HG03280 (cell line): ENCODE measurements around the gene LDHAL6B.

ENCODE experiments used
- ATAC-seq: cut with Tn5 transposase; IDR thresholded peaks from one replicate; pipeline ENCODE4 v1.9.1; 2021; ENCODE audit warnings: mild to moderate bottlenecking, moderate library complexity; ENCODE audit not compliant: unreplicated experiment

The LDHAL6B gene

GRCh38 chr15:59176653-59177316, 29.9 kb upstream of the LDHAL6B start:
- ATAC-seq = no peak

GRCh38 chr15:59177317-59177660, 29.4 kb upstream of the LDHAL6B start:
- no peak for ATAC-seq

GRCh38 chr15:59178151-59178695, 28.4 kb upstream of the LDHAL6B start:
- ATAC-seq = no peak

- no peak for ATAC-seq
Observed at GRCh38 chr15:59179717-59180116, 26.9 kb upstream of the LDHAL6B start.

GRCh38 chr15:59180945-59181600, 25.6 kb upstream of the LDHAL6B start:
- no peak for ATAC-seq

GRCh38 chr15:59185725-59186124, 20.9 kb upstream of the LDHAL6B start:
- no peak for ATAC-seq

- no peak for ATAC-seq
Observed at GRCh38 chr15:59186501-59186900, 20.1 kb upstream of the LDHAL6B start.

- ATAC-seq = no peak
Observed at GRCh38 chr15:59189241-59189640, 17.4 kb upstream of the LDHAL6B start.

GRCh38 chr15:59190291-59190690, 16.4 kb upstream of the LDHAL6B start:
- no peak for ATAC-seq

GRCh38 chr15:59191855-59192237, 14.8 kb upstream of the LDHAL6B start:
- no peak for ATAC-seq

GRCh38 chr15:59194639-59195325, 11.9 kb upstream of the LDHAL6B start:
- ATAC-seq = no peak

GRCh38 chr15:59196416-59196815, 10.2 kb upstream of the LDHAL6B start:
- ATAC-seq = no peak

GRCh38 chr15:59197454-59197853, 9.2 kb upstream of the LDHAL6B start:
- no peak for ATAC-seq

- ATAC-seq = no peak
Observed at GRCh38 chr15:59199626-59200465, 6.8 kb upstream of the LDHAL6B start.

GRCh38 chr15:59200560-59200959, 6.1 kb upstream of the LDHAL6B start:
- ATAC-seq = no peak

GRCh38 chr15:59203008-59203407, 3.6 kb upstream of the LDHAL6B start:
- no peak for ATAC-seq

- no peak for ATAC-seq
Observed at GRCh38 chr15:59203657-59204056, 3.0 kb upstream of the LDHAL6B start.

- no peak for ATAC-seq
Observed at GRCh38 chr15:59205839-59206622, 612 bp upstream of the LDHAL6B start.

- no peak for ATAC-seq
Observed at GRCh38 chr15:59208613-59209249, 2.1 kb downstream of the LDHAL6B start.

- ATAC-seq = no peak
Observed at GRCh38 chr15:59210186-59210585, 3.5 kb downstream of the LDHAL6B start.
